GM20000 (cell line): ENCODE data around the gene CSPG5.

ENCODE experiments used
- DNase-seq: peaks from one replicate; pipeline ENCODE4 v3.0.0; 2012; ENCODE audit warnings: low spot score
- TF ChIP-seq, protein P1 (sequence below): IDR thresholded peaks from 2 replicates; pipeline ENCODE4 v1.5.1; 2012; ENCODE audit warnings: mild to moderate bottlenecking, control low read depth; ENCODE audit errors: extremely low read depth, missing control alignments

CSPG5 gene

DNA sequence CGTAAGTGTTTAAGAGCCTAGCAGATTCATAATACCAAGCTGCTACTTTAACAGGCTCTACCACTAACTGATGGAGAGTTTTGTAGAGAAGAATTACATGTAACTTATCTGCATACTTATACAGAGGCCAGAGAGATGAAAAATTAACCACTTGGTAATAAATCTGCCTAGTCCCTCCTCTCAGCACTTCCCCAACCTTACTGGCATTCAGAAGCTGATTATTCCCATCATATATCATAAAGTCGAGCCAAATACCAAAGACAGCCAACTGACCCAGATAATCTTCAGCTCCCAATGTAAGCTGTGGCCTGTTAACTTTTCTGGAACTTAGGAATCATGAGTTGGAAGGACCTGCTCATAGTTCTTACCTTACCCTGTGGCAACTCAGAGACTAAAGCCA lies 25.5 kb upstream of the CSPG5 start:
- no peak for DNase-seq
- TF ChIP-seq, protein P1, sequence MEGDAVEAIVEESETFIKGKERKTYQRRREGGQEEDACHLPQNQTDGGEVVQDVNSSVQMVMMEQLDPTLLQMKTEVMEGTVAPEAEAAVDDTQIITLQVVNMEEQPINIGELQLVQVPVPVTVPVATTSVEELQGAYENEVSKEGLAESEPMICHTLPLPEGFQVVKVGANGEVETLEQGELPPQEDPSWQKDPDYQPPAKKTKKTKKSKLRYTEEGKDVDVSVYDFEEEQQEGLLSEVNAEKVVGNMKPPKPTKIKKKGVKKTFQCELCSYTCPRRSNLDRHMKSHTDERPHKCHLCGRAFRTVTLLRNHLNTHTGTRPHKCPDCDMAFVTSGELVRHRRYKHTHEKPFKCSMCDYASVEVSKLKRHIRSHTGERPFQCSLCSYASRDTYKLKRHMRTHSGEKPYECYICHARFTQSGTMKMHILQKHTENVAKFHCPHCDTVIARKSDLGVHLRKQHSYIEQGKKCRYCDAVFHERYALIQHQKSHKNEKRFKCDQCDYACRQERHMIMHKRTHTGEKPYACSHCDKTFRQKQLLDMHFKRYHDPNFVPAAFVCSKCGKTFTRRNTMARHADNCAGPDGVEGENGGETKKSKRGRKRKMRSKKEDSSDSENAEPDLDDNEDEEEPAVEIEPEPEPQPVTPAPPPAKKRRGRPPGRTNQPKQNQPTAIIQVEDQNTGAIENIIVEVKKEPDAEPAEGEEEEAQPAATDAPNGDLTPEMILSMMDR: no peak

DNA sequence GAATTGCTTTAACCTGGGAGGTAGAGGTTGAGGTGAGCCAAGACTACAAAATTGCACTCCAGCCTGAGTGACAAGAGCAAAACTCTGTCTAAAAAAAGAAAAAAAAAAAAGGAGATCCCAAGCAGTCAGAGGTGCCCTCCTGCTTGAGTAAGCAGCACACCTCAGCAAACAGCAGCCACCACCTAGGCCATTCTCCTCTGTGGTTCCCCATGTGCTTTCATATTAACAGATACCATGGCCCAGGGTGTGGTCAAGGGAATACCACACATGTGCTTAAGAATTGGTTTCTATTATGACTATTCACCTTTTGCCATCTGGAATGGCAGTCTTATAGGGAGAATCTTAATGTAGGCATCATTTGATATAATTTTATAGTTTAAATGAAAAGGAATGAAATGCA lies 24.7 kb upstream of the CSPG5 start:
- TF ChIP-seq, protein P1: no peak
- no peak for DNase-seq

DNA sequence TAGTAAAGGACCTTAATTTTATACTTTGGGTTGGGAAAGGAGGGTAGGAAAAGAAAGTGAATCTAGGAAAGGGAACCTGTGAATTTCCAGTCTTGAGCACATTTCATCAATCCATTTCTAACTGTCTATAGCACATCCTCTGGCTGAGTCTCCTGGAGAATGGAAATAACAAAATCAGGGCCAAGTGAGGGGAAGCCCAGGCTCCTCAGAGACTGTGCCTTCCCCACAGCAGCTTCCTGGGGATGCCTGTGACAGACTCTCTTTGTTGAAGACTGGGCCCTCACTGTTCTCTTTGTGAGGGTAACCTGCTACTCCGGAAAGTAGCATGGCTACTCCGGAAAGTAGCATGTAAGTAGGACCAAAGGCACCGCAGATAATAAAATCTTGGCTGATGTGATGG lies 22.6 kb upstream of the CSPG5 start:
- no peak for DNase-seq
- TF ChIP-seq, protein P1: no peak

DNA sequence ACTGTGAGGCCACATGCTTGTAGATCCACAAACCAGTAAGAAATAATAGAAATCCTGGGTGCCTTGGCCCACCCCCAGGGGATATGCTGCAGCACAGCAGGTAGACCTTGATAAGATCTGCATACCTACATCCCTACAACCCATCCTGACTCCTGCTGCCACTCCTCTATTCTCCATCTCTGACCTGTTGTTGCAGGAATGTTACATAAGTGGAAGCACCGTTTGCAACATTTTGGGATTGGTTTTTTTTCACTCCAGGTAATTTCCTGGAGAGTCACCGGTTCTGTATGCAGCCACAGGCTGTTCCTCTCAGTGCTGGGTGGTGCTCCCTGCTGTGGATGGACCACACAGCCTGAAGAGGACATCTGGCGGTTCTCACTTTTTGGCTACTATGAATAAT lies 16.1 kb upstream of the CSPG5 start:
- TF ChIP-seq, protein P1: no peak
- DNase-seq: no peak

DNA sequence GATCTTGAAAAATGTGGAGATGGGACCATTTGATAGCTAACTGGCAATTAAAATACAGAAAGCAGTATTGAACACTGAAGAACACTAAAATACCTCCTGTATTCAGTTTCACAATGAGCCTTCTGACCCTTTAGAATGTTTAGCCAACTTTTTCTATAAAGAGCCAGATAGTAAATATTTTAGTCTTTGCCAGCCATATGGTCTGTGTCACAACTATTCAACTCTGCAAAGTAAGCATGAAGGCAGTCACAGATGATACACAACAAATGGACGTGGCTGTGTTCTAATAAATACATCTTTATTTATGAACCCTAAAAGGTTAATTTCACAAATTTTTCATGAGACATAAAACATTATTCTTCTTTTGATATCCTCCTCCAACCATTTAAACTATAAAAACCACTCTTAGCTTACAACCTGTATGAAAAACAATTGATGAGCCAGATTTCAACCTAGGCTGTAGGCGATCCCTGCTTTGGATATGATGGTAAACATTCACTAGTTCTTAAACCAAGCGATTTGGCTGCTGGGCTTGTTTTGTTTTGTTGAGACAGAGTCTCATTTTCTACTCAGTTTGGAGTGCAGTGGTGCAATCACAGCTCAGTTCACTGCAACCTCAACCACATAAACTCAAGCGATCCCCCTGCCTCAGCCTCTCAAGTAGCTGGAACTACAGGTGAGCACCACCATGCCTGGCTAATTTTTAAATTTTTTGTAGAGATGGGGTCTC lies 13.6 kb upstream of the CSPG5 start:
- no peak for DNase-seq
- TF ChIP-seq, protein P1: no peak

DNA sequence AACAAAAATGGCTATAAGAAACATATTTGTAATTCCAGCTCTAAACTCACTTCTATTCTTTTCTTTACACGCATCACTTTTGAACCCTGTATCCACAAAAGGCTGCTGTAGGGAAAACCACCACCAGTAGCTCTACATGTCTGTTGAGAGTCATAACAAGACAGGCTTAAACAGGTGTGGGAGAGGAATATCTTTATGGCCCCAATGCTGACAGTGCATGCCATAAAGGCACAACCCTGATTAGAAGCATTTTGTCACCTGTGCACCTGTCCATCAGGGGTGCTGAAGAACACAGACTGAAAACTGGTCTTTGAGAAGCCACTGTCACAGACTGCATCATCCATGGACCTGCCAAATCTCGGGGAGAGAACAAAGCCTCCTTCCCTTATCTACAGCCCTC lies 11.6 kb upstream of the CSPG5 start:
- DNase-seq: no peak
- TF ChIP-seq, protein P1: no peak

DNA sequence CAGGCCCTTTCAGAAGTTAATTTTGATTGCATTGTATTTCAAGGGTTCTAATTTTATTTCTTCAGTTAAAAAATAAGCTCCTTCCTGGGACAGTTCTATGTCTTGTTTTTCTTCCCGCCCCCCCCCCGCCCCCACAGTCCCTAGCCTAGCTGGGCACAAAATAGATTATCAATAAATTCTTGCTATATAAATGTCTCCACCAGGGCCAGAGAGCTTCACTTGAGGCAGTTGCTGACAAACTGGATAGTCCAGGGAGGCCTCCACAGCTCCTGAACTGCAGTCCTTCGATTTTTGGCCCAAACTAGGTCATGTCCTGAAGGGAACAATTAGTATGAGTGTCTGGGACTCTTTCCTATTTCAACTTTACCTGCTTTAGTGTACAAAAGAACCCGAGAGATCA lies 9.9 kb upstream of the CSPG5 start:
- no peak for DNase-seq
- TF ChIP-seq, protein P1: no peak
